ENCODE data around the gene LIMK1.

GRCh38 chr7:74092964-74093471 is 9.4 kb downstream of the LIMK1 start:
- TF ChIP-seq POLR2A (IDR thresholded peaks at IDR 0.05), result no peak
- TF ChIP-seq, protein P1, sequence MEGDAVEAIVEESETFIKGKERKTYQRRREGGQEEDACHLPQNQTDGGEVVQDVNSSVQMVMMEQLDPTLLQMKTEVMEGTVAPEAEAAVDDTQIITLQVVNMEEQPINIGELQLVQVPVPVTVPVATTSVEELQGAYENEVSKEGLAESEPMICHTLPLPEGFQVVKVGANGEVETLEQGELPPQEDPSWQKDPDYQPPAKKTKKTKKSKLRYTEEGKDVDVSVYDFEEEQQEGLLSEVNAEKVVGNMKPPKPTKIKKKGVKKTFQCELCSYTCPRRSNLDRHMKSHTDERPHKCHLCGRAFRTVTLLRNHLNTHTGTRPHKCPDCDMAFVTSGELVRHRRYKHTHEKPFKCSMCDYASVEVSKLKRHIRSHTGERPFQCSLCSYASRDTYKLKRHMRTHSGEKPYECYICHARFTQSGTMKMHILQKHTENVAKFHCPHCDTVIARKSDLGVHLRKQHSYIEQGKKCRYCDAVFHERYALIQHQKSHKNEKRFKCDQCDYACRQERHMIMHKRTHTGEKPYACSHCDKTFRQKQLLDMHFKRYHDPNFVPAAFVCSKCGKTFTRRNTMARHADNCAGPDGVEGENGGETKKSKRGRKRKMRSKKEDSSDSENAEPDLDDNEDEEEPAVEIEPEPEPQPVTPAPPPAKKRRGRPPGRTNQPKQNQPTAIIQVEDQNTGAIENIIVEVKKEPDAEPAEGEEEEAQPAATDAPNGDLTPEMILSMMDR (IDR thresholded peaks at IDR 0.05), result no peak
